HPDE6-E6E7 (cell line): ENCODE data around the gene GLYAT.
A peak's percentile ranks its signal among the peaks of the same experiment; 100 is the strongest.
"Not testable (repeated sequence)": the region's sequence is repeated elsewhere in the genome, so short reads cannot be mapped to it uniquely, and the experiment has no call there.

Source experiments
- DNase-seq: peaks from one replicate; pipeline ENCODE4 v3.0.0; 2011; ENCODE audit warnings: missing footprints; ENCODE audit errors: extremely low spot score

Gene GLYAT

DNA sequence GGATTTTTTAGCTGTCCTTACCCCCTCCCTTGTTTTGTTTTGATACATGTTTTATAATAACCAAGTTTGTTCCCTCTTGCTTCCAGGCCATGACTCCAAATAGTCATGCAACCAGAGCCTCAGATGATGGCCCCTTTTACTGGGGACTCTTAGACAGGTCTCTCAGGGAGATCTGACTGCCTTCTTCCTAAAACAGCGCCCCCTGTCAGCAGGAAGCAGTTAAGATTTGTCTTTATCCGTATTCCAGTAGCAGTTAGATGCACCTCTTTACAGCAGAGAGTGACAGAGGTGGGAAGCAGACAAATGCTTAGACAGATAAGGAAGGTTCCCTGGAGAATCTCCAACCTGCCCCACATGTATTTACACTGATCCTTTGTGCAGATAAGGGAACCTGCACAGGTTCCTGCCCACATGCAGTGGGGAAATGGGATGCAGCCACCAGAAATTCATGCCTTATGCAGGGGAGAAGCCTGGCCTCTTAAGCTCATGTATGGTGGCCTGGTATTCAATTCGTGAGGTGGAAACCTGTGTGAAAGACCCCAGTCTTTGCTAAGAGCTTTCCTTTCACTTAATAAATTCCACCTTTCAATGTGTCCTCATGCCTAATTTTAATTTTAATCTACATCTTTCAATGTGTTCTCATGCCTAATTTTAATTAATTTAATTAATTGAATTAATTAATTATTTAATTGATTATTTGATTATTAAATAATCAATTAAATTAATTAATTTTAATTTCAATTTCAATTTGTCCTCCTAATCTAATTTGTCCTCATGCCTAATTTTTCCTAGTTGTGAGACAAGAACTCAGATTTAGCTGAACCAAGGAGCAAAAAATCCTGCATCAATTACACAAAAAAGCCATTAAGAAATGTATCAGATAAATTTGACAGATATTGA lies 11.5 kb upstream of the GLYAT start:
- DNase-seq, result no peak

GRCh38 chr11:58742140-58742539 lies 10.4 kb upstream of the GLYAT start:
- DNase-seq, result no peak

- DNase-seq, result no peak
Observed at GRCh38 chr11:58741127-58741526, 9.4 kb upstream of the GLYAT start.

DNA sequence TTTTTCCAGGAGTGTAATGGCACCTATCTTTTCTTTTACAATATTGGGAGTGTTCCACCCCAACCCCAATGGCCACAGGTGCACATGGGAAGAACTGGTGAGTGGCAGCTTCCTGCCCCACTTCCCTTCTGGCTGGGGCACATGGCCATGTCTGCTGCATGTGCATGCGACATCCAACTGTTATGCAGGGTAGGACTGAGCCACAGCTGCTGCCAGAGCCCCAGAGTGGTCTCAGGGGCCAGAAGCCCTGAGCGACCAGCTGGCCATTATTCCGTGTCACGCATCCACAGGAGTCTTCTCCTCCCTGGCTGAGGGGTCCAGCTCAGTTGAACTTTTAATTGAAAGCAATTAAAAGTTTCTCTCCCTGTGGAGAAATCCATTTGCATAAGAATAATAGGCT lies 8.7 kb upstream of the GLYAT start:
- DNase-seq, result no peak

DNA sequence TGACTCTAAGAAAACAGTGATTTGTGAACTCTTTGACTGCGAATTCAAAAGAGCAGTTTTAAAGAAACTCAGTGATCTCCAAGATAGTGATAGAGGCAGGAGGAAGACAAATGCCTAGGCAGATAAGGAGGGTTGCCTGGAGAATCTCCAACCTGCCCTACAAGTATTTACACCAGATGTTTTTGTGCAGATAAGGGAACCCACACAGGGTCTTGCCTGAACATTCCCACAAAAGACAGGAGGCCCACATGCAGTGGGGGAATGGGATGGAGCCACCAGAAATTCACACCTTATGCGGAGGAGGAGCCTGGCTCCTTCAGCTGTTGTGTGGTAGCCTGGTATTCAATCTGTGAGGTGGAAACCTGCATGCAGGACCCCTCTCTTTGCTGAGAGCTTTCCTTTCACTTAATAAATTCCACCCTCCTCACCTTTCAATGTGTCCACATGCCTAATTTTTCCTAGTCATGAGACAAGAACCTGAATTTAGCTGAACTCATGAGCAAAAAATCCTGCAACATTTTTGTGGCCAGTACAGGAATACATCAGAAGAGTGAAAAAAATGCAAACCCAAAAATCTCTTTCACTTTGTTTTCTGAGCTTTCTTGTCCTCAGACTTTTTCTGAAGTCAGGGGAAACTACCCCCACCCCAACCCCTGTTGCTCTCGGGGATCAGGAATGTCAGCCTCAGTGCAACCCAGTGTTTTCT lies 8.1 kb upstream of the GLYAT start:
- DNase-seq, result no peak

- no peak for DNase-seq
Observed at GRCh38 chr11:58734681-58735490, 3.1 kb upstream of the GLYAT start.

- DNase-seq, result no peak
Observed at GRCh38 chr11:58730507-58731089, 1.1 kb downstream of the GLYAT start.

- DNase-seq, result no peak
Observed at GRCh38 chr11:58727415-58727797, 4.3 kb downstream of the GLYAT start.

GRCh38 chr11:58726737-58727414 lies 4.9 kb downstream of the GLYAT start:
- DNase-seq, result no peak

GRCh38 chr11:58719406-58720117 lies 12.2 kb downstream of the GLYAT start:
- DNase-seq, result no peak

DNA sequence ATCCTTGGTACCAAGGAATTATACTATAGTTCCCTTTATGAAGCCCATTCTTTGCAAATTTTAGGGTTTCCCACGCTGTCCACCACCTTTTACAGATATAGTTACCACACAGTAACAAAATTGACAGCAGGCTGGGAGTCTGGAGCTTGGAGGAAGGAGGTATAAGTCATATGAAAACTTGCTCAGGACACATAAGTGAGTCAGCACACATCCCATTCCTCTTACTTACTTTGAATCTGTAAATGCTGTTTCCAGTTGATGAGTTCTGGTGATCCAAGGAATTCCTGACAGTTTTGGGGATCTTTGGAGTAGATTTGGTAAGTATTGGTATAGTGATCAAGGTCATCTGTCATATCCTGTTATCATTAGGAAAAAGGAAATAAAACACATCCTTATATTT lies 19.2 kb downstream of the GLYAT start:
- DNase-seq, result no peak

GRCh38 chr11:58711832-58712231 lies 19.9 kb downstream of the GLYAT start:
- no peak for DNase-seq

DNA sequence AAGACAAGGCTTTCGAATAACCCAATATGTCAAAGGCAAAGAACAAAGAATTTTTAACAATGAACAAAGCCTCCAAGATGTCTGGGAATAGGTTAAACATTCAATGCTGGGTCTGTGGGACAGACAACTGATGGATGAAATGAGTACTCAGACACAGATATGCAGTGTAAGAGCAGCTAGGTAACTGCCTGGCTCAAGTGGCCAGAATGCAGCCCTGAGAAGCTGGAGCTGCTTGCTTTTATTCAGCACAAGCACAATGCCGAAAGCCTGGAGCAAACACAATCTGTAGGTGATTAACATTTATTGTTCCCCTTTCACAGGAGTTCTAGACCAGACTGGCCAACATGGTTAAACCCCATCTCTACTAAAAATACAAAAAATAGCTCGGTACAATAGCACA lies 24.0 kb downstream of the GLYAT start:
- DNase-seq, result no peak

DNA sequence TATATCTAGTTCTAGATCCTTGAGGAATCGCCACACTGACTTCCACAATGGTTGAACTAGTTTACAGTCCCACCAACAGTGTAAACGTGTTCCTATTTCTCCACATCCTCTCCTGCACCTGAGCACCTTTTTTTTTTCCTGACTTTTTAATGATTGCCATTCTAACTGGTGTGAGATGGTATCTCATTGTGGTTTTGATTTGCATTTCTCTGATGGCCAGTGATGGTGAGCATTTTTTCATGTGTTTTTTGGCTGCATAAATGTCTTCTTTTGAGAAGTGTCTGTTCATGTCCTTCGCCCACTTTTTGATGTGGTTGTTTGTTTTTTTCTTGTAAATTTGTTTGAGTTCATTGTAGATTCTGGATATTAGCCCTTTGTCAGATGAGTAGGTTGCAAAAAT lies 34.9 kb downstream of the GLYAT start:
- DNase-seq, result not testable (repeated sequence)

- no peak for DNase-seq
Observed at GRCh38 chr11:58693026-58693425, 38.7 kb downstream of the GLYAT start.

- no peak for DNase-seq
Observed at GRCh38 chr11:58691675-58692074, 40.1 kb downstream of the GLYAT start.

DNA sequence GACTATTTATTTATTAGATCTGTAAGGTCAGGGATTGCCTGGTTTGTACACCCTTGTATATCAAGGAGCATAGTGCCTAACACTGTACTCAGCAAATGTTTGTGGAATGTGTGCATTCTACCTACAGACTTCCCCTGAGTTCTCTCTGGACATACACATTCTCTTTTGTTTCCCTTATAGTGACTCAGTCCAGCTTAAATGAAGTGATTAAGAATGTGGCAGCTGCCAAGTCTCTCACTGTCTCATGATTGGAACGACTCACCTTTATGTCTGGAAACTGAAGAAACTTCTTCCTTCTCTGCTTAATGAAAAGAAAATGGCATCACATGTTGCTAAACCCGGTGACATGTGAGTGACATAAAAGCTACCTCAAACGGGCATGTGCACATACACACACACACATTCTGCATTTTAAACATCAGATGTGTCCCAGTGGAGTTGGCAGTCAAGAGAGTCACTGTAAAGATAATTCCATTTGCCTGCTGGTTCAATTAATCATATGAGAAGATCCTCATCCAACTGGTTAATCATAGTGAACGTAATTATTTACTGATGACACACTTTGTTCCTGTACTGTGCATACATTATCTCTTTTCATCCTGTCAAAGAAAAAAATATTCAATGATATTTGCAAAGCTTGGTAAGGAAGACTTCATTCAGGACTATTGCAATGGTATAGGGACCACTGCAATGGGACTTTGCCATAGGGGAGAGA lies 42.8 kb downstream of the GLYAT start:
- DNase-seq, result peak; percentile 63

- no peak for DNase-seq
Observed at GRCh38 chr11:58685973-58686722, 45.6 kb downstream of the GLYAT start.

- not testable (repeated sequence) for DNase-seq
Observed at GRCh38 chr11:58682660-58683059, 49.1 kb downstream of the GLYAT start.
